C4-2B (cell line): ENCODE results near the gene CNOT10.
"Not testable (repeated sequence)": the region's sequence is repeated elsewhere in the genome, so short reads cannot be mapped to it uniquely, and the experiment has no call there.

Source experiments
- H3K27ac ChIP-seq: fragments of 450-650 bp; 2 replicates; pipeline ENCODE4 v1.5.1; 2017
- ZFX ChIP-seq: fragments of 450-650 bp; IDR thresholded peaks from 2 replicates; pipeline ENCODE4 v1.6.1; 2017
- TF ChIP-seq, protein P1 (sequence below): fragments of 450-650 bp; conservative IDR thresholded peaks from 2 replicates; pipeline ENCODE4 v1.5.1; 2017; ENCODE audit warnings: mild to moderate bottlenecking

CNOT10 gene

DNA sequence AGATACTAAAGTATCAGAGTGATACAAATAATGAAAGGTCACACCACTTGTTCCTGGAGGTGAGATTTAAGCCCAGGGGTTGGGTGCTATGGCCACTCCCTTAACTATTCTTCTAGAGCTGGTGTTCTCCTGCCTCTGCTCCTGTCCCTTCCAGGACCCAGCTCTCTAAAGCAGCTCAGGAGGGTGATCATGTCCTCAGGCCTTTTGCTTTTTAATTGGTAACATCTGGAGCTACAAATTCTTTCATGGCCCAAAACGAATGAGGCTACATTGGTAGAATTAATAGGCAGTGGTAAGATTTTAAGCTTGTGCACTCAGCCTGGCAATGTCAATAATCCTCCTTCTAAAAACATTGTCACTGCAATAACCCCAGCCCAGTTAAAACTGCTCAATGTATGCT lies 38.2 kb upstream of the CNOT10 start:
- TF ChIP-seq, protein P1, sequence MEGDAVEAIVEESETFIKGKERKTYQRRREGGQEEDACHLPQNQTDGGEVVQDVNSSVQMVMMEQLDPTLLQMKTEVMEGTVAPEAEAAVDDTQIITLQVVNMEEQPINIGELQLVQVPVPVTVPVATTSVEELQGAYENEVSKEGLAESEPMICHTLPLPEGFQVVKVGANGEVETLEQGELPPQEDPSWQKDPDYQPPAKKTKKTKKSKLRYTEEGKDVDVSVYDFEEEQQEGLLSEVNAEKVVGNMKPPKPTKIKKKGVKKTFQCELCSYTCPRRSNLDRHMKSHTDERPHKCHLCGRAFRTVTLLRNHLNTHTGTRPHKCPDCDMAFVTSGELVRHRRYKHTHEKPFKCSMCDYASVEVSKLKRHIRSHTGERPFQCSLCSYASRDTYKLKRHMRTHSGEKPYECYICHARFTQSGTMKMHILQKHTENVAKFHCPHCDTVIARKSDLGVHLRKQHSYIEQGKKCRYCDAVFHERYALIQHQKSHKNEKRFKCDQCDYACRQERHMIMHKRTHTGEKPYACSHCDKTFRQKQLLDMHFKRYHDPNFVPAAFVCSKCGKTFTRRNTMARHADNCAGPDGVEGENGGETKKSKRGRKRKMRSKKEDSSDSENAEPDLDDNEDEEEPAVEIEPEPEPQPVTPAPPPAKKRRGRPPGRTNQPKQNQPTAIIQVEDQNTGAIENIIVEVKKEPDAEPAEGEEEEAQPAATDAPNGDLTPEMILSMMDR, result no peak
- no peak for TF ChIP-seq ZFX
- no peak overlapping the region for H3K27ac ChIP-seq

DNA sequence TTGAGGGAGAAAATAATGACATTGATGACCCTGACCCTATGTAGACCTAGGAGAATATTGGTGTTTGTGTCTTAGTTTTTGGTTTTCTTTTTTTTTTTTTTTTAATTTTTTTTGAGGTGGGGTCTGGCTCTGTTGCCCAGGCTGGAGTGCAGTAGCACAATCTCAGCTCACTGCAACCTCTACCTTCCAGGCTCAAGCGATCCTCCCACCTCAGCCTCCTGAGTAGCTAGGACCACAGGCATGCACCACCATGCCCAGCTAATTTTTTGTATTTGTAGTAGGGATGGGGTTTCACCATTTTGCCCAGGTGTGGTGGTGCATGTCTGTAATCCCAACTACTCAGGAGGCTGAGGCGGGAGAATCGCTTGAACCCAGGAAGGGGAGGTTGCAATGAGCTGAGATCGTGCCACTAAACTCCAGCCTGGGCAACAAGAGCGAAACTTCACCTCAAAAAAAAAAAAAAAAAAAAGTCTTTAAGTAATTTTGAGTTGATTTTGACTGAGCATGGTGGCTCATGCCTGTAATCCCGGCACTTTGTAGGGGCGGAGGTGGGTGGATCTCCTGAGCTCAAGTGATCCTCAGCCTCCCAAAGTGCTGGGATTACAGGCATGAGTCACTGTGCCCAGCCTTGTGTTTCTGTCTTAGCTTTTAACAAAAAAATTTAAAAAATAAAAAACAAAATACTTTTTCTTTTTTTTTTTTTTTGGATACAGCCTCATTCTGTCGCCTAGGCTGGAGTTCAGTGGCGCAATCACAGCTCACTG lies 32.5 kb upstream of the CNOT10 start:
- H3K27ac ChIP-seq, result not testable (repeated sequence)

DNA sequence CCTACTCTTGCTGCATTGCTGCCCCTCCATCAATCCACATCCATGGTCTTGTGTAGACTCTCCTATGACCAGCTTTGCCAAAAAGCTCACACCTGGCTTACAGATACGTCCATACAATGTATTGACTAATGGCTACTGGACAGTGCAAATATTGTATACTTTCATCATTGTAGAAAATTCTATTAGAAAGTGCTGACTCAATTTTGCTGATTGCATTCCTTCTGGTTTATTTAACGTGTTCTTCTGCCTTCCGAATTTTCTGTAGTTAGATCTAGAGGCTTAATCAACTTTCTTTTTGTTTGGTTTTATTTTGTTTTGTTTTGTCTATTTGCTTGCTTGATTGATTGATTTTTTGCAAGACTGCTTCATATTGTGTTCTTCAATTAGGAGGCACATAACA lies 29.8 kb upstream of the CNOT10 start:
- TF ChIP-seq, protein P1, result no peak
- TF ChIP-seq ZFX, result no peak
- H3K27ac ChIP-seq, result no peak overlapping the region

DNA sequence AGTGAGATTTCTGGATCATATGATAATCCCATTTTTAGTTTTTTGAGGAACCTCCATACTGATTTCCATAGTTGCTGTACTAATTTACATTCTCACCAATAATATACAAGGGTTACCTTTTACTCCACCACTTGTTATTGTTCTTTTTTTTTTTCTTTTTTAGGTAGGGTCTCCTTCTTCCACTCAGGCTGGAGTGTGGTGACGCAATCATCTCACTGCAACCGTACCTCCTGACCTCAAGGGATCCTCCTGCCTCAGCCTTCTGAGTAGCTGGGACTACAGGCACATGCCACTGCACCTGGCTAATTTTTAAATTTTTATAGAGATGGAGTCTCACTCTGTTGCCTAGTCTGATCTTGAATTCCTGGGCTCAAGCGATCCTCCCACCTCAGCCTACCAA lies 24.4 kb upstream of the CNOT10 start:
- no peak overlapping the region for H3K27ac ChIP-seq
- TF ChIP-seq, protein P1, result no peak
- TF ChIP-seq ZFX, result no peak

DNA sequence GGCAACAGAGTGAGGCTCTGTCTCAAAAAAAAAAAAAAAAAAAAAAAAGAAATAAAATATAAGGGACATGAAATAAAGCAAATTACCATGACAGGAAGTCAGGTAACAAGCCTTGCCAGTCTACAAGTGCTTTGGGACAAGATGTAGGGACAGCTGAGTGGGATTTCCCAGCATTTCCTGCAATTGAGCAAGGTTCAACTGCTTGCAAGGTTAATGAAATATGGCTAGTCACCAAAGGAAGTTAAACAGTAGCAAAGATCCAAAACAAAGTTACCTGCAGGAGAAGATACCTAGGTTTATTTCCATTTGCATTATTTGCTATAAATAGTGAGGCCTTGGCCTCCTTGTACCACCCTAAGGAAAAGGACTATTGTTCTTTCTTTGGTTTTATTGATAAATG lies 22.3 kb upstream of the CNOT10 start:
- no peak overlapping the region for H3K27ac ChIP-seq
- no peak for TF ChIP-seq ZFX
- TF ChIP-seq, protein P1, result no peak

DNA sequence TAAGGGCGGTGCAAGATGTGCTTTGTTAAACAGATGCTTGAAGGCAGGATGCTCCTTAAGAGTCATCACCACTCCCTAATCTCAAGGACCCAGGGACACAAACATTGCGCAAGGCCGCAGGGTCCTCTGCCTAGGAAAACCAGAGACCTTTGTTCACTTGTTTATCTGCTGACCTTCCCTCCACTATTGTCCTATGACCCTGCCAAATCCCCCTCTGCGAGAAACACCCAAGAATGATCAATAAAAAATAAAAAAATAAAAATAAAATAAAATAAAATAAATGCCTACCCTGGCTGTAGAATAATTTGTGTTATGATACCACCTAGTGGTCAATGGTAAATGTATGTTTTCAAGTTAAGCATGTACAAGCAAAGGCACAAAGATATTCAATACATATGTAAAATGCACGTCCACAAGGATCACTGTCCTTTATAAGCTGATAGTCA lies 20.3 kb upstream of the CNOT10 start:
- not testable (repeated sequence) for H3K27ac ChIP-seq
- TF ChIP-seq, protein P1, result peak; percentile 59

DNA sequence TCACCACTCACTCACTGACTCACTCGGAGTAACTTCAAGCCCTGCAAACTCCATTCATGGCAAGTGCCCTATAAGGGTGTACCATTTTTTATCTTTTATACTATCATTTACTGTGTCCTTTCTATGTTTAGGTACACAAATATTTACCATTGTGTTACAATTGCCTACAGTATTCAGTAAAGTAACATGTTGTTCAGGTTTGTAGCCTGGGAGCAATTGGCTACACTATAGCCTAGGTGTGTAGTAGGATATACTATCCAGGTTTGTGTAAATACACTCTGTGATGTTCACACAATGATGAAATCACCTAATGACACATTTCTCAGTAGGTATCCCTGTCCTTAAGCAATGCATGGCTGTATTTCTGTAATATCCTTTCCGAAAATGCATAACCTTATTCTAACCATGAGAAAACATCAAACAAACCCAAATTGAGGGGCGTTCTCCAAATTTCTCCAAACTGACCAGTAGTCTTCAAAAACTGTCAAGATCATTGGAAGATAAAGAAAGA lies 17.9 kb upstream of the CNOT10 start:
- no peak overlapping the region for H3K27ac ChIP-seq
- TF ChIP-seq ZFX, result no peak
- TF ChIP-seq, protein P1, result no peak

DNA sequence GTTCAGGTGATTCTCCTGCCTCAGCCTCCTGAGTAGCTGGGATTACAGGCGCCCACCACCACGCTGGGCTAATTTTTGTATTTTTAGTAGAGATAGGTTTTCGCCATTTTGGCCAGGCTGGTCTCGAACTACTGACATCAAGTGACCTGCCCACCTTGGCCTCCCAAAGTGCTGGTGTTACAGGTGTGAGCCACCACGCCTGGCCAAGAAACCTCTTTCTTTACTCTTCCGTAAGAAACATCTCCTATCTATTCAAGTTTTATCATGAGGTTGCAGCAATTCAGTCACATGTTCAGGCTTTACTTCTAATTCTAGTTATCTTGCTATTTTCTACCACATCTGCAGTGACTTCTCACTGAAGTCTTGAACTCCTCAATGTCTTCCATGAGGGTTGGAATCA lies 15.8 kb upstream of the CNOT10 start:
- H3K27ac ChIP-seq, result not testable (repeated sequence)

DNA sequence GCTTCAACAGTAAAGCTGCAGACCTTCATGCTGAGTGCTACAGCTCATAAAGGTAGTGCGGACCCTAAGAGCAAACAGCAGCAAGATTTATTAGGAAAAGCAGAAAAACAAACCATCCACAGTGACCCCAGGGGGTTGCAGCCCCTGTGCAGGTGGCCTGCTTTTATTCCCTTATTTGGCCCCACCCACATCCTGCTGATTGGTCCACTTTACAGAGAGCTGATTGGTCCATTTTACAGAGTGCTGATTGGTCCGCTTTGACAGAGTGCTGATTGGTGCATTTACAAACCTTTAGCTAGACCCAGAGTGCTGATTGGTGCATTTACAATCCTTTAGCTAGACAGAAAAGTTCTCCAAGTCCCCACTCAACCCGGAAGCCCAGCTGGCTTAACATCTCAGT lies 11.3 kb upstream of the CNOT10 start:
- not testable (repeated sequence) for H3K27ac ChIP-seq
